ENCODE data around the gene PSME3IP1.

DNA sequence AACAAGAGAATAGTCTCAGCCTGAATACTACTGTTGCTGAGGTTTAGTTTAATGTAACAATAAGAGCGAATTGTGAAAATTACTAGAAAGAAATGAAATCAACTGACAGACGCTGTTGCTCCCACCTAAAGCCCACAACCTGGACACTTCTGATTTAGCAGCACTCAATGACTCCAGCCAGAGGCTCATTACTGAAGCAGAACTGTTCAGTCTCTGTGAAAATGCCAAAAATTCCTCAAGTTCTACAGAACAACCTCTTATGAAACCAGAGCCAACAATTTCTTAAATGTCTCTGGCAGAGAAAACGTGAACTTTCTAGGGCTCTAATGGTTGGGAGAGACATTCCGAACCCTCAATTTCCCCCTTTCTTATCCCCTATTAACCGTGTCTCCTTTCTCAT is 9.9 kb downstream of the PSME3IP1 start:
- TF ChIP-seq EP300 (IDR thresholded peaks at IDR 0.05; ENCODE audit: low read depth) (no peak), POLR2A (IDR thresholded peaks at IDR 0.05) (no peak), POLR2AphosphoS5 (IDR thresholded peaks at IDR 0.05) (no peak)
- TF ChIP-seq, protein P1, sequence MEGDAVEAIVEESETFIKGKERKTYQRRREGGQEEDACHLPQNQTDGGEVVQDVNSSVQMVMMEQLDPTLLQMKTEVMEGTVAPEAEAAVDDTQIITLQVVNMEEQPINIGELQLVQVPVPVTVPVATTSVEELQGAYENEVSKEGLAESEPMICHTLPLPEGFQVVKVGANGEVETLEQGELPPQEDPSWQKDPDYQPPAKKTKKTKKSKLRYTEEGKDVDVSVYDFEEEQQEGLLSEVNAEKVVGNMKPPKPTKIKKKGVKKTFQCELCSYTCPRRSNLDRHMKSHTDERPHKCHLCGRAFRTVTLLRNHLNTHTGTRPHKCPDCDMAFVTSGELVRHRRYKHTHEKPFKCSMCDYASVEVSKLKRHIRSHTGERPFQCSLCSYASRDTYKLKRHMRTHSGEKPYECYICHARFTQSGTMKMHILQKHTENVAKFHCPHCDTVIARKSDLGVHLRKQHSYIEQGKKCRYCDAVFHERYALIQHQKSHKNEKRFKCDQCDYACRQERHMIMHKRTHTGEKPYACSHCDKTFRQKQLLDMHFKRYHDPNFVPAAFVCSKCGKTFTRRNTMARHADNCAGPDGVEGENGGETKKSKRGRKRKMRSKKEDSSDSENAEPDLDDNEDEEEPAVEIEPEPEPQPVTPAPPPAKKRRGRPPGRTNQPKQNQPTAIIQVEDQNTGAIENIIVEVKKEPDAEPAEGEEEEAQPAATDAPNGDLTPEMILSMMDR (IDR thresholded peaks at IDR 0.05): no peak
